ENCODE data around the gene ASCL3. TPM values are rescaled to one million over a fixed set of nuclear protein-coding genes. Genes with fewer than 3 reads are reported as not detected.
"Not testable (repeated sequence)": the region's sequence is repeated elsewhere in the genome, so short reads cannot be mapped to it uniquely, and the experiment has no call there.

ASCL3 gene
- total and polyA plus RNA-seq, 2 donors (not counting 1 experiment from before 2014, with no cell fraction given) = not detected

GRCh38 chr11:8941341-8942103, 1.3 kb downstream of the ASCL3 start:
- Histone ChIP-seq H3K9me3 (ENCODE audit: control insufficient read depth, insufficient read depth, low read depth, low read length) (no peaks in the 10 kb centered on the region), H4K20me1 (ENCODE audit: control insufficient read depth, extremely low read depth, insufficient read depth, low read length) (no peaks in the 10 kb centered on the region), H2AFZ (ENCODE audit: low read length) (peak overlapping the region; percentile 58), H3K36me3 (ENCODE audit: control insufficient read depth, insufficient read depth, low read length) (no peaks in the 10 kb centered on the region), H3K27ac (ENCODE audit: insufficient read depth, low read length) (no peak overlapping the region), H3K4me2 (ENCODE audit: extremely low read depth, insufficient read depth, low read length) (peak overlapping the region; percentile 38), H3K4me3 (replicated peaks in 1 of 4; ENCODE audit: control extremely low read depth in 1 of 4, insufficient read depth in 1 of 4, low read depth in 3 of 4, low read length in 4 of 4) (no peak overlapping the region), H3K27me3 (ENCODE audit: control insufficient read depth, insufficient read depth, low read length) (no peaks in the 10 kb centered on the region), H3K9ac (ENCODE audit: insufficient read depth, low read length) (no peak overlapping the region), H3K4me1 (ENCODE audit: control insufficient read depth, extremely low read depth, insufficient read depth, low read length) (no peaks in the 10 kb centered on the region), H3K79me2 (ENCODE audit: control insufficient read depth, insufficient read depth, low read length) (no peaks in the 10 kb centered on the region)
- TF ChIP-seq CTCF (conservative IDR thresholded peaks at IDR 0.05 in 1 of 2, IDR thresholded peaks at IDR 0.05 in 1 of 2; ENCODE audit: low read depth in 1 of 2, low read length in 2 of 2) = no peak
- TF ChIP-seq EZH2 (IDR thresholded peaks at IDR 0.05; ENCODE audit: low read length, missing control alignments) = no peak
- no peak for DNase-seq (ENCODE audit: low read depth in 2 of 2)

- Histone ChIP-seq H3K36me3 (ENCODE audit: control insufficient read depth, insufficient read depth, low read length) (no peaks in the 10 kb centered on the region), H3K9me3 (ENCODE audit: control insufficient read depth, insufficient read depth, low read depth, low read length) (no peaks in the 10 kb centered on the region), H4K20me1 (ENCODE audit: control insufficient read depth, extremely low read depth, insufficient read depth, low read length) (no peaks in the 10 kb centered on the region), H3K9ac (ENCODE audit: insufficient read depth, low read length) (no peak overlapping the region), H3K4me2 (ENCODE audit: extremely low read depth, insufficient read depth, low read length) (no peak overlapping the region), H3K27me3 (ENCODE audit: control insufficient read depth, insufficient read depth, low read length) (no peaks in the 10 kb centered on the region), H3K4me3 (replicated peaks in 1 of 4; ENCODE audit: control extremely low read depth in 1 of 4, insufficient read depth in 1 of 4, low read depth in 3 of 4, low read length in 4 of 4) (no peak overlapping the region), H3K79me2 (ENCODE audit: control insufficient read depth, insufficient read depth, low read length) (no peaks in the 10 kb centered on the region), H3K27ac (ENCODE audit: insufficient read depth, low read length) (no peak overlapping the region), H2AFZ (ENCODE audit: low read length) (no peak overlapping the region), H3K4me1 (ENCODE audit: control insufficient read depth, extremely low read depth, insufficient read depth, low read length) (peaks cover 7% of the 10 kb centered on the region)
- TF ChIP-seq EZH2 (IDR thresholded peaks at IDR 0.05; ENCODE audit: low read length, missing control alignments) (no peak), CTCF (conservative IDR thresholded peaks at IDR 0.05 in 1 of 2, IDR thresholded peaks at IDR 0.05 in 1 of 2; ENCODE audit: low read depth in 1 of 2, low read length in 2 of 2) (no peak)
- no peak for DNase-seq (ENCODE audit: low read depth in 2 of 2)
These were observed 5.2 kb downstream of the ASCL3 start for GRCh38 chr11:8937659-8938058.

- H4K20me1 ChIP-seq (ENCODE audit: control insufficient read depth, extremely low read depth, insufficient read depth, low read length) = no peaks in the 10 kb centered on the region
- no peak overlapping the region for H3K4me2 ChIP-seq (ENCODE audit: extremely low read depth, insufficient read depth, low read length)
- H3K36me3 ChIP-seq (ENCODE audit: control insufficient read depth, insufficient read depth, low read length) = no peaks in the 10 kb centered on the region
- H3K27me3 ChIP-seq (ENCODE audit: control insufficient read depth, insufficient read depth, low read length) = no peaks in the 10 kb centered on the region
- no peak overlapping the region for H3K9ac ChIP-seq (ENCODE audit: insufficient read depth, low read length)
- H2AFZ ChIP-seq (ENCODE audit: low read length) = no peak overlapping the region
- no peak for DNase-seq (ENCODE audit: low read depth in 2 of 2)
- peaks cover 7% of the 10 kb centered on the region for H3K4me1 ChIP-seq (ENCODE audit: control insufficient read depth, extremely low read depth, insufficient read depth, low read length)
- H3K27ac ChIP-seq (ENCODE audit: insufficient read depth, low read length) = no peak overlapping the region
- no peaks in the 10 kb centered on the region for H3K9me3 ChIP-seq (ENCODE audit: control insufficient read depth, insufficient read depth, low read depth, low read length)
- H3K79me2 ChIP-seq (ENCODE audit: control insufficient read depth, insufficient read depth, low read length) = no peaks in the 10 kb centered on the region
- H3K4me3 ChIP-seq (replicated peaks in 1 of 4; ENCODE audit: control extremely low read depth in 1 of 4, insufficient read depth in 1 of 4, low read depth in 3 of 4, low read length in 4 of 4) = no peak overlapping the region
- TF ChIP-seq CTCF (conservative IDR thresholded peaks at IDR 0.05 in 1 of 2, IDR thresholded peaks at IDR 0.05 in 1 of 2; ENCODE audit: low read depth in 1 of 2, low read length in 2 of 2) (no peak), EZH2 (IDR thresholded peaks at IDR 0.05; ENCODE audit: low read length, missing control alignments) (no peak)
These were observed 5.7 kb downstream of the ASCL3 start for GRCh38 chr11:8937159-8937558.

GRCh38 chr11:8935789-8936188, 7.0 kb downstream of the ASCL3 start:
- H3K9me3 ChIP-seq (ENCODE audit: control insufficient read depth, insufficient read depth, low read depth, low read length); H4K20me1 ChIP-seq (ENCODE audit: control insufficient read depth, extremely low read depth, insufficient read depth, low read length); H3K79me2 ChIP-seq (ENCODE audit: control insufficient read depth, insufficient read depth, low read length); H3K9ac ChIP-seq (ENCODE audit: insufficient read depth, low read length); H3K36me3 ChIP-seq (ENCODE audit: control insufficient read depth, insufficient read depth, low read length); H2AFZ ChIP-seq (ENCODE audit: low read length); DNase-seq (ENCODE audit: low read depth in 2 of 2); H3K4me3 ChIP-seq (replicated peaks in 1 of 4; ENCODE audit: control extremely low read depth in 1 of 4, insufficient read depth in 1 of 4, low read depth in 3 of 4, low read length in 4 of 4); H3K4me2 ChIP-seq (ENCODE audit: extremely low read depth, insufficient read depth, low read length); H3K4me1 ChIP-seq (ENCODE audit: control insufficient read depth, extremely low read depth, insufficient read depth, low read length); H3K27ac ChIP-seq (ENCODE audit: insufficient read depth, low read length); H3K27me3 ChIP-seq (ENCODE audit: control insufficient read depth, insufficient read depth, low read length): not testable (repeated sequence)

Data from fibroblast of lung (primary cell).